Right renal pelvis (tissue), 4 donors: ENCODE measurements around the gene CRISP2. TPM values are rescaled to one million over a fixed set of nuclear protein-coding genes. Genes with fewer than 3 reads are reported as not detected.

Source experiments
- DNase-seq, 4 donors: peaks; one replicate each; pipeline ENCODE4 v3.0.0-alpha.2; 2013; ENCODE audit warnings: low read depth in 4 of 4, low spot score in 3 of 4, missing footprints in 1 of 4
- polyA plus RNA-seq, 4 donors: library from polyadenylated mRNA; unstranded; fragments of 120-200 nt; gene quantifications; one replicate each; pipeline ENCODE4 v1.2.1, GENCODE V29; 2013; ENCODE audit not compliant: insufficient read length in 4 of 4

Gene CRISP2
- polyA plus RNA-seq, 4 donors, result 0.04 to 0.21 (median 0.18) TPM

DNA sequence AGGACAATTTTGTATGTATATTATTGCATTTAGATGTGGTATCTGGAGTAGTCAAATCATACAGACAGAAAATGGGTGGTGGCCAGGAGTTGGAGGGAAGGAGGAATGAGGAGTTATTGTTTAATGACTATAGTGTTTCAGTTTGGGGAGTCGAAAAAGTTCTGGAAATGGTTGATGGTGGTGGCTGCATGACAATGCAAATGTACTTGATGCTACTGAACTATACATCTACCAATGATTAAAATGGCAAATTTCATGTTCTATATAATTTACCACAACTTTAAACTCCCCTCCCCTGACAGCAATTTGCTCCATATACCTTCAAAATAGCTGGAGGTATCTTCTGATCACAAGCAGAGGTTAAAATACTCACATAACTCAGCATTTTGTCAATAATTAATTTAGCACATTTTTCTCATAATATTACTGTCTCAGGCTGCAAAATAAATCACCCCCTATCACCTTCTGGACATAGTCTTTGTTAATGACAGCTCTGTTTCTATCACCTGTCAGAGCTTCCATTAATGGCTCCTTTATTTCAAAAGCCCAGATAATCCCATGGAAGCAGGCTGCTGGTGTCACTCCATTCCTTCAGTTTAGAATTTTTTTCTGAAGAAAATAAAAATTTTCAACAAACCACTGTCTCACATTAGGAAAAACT, 51.0 kb downstream of the CRISP2 start:
- DNase-seq, result no peak

- no peak for DNase-seq
Measured at GRCh38 chr6:49653942-49654341, 59.4 kb downstream of the CRISP2 start.

DNA sequence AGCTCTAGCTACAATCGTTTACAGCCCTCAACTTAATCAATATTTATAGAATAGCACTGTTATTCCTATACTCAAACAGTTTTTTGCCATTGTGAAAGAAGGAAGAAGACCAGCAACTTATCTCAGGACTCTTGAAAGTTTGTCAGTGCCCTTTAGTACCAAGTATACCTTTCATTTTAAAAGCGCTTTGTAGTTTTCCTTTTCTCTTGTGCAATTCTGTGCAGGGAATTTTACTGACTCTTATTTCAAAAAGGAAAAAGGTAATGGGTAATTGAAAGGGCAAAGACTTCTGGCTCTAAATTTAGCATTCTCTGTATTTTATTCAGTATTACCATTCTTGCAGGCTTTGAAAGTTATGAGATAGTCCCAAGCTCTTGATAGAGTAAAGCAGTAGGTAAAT, 59.9 kb downstream of the CRISP2 start:
- no peak for DNase-seq

DNA sequence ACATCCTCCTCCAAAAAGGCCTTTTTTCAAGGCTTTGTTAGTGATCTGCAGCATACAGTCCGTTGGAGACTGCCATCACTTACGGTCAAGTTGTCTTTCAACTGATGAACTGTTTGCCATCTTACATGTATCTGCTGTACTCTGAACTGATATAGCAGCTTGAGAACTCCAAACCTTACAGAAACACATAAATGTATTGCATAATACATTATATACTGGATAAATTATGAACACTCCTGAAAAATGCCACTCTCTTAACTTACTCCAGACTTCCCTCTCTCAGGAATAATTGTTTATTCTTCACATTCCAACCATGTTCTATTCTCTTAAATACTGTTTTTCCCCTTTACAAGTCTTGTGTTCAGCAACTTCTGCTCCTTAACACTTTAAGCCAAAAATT, 62.1 kb downstream of the CRISP2 start:
- no peak for DNase-seq

DNA sequence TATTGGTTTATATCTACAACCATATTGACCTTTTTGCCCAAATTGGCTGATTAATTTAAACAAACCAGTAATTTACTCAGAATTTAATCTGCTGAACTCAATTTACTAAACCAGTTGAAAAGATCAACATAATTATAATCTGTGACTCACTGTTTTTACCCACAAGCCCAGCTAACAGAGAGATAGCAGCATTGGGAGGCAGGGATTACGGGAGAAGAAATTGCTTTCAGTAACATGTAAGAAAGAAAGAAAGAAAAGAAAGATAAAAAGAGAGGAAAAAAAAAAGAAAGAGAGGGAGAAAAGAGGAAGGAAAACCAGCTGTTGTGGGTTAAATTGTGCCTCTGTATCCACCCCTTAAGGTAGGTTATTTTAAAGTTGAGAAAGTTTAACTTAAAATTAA, 63.4 kb downstream of the CRISP2 start:
- DNase-seq, result no peak

DNA sequence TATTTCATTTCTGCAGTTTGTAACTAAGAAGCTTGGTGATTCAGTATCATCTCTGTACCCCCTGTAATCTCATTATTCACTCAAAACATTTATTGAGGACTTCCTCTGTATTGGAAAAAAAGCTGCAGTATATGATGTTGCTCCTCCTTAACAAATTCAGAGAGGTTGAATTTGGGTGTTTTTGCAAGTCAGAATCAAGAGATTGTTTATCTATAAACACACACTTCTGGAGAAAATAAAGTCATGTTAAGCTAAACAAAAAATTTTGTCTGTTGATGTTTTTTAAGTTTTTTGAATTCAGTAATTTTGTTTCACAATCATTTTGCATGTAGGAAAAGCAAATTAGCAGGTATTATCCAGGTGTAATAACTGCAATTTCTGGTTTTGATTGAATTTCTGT, 65.3 kb downstream of the CRISP2 start:
- DNase-seq, result no peak

- no peak for DNase-seq
Measured at GRCh38 chr6:49647476-49647875, 65.9 kb downstream of the CRISP2 start.

DNA sequence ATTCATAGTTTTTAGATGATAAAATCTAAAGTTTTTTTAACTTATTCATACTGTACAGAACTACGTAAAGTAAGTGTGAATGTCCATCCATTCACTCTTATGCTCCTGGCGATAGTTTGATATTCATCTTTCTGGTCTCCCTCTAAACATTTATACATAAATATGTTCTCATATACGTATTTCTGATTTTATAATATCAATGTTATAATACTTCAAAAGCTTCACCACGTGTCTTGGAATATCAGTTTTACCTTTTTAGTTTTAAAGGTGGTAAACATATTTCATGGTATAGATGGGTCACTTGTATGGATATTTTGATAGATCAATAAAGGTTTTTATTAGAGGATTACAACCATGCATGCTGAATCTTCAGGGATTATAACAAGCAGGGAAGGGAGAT, 66.4 kb downstream of the CRISP2 start:
- DNase-seq, result no peak

- no peak for DNase-seq
Measured at GRCh38 chr6:49646130-49646824, 67.1 kb downstream of the CRISP2 start.

- DNase-seq, result no peak
Measured at GRCh38 chr6:49645139-49645538, 68.2 kb downstream of the CRISP2 start.

Other genes starting within 250 kb of the CRISP2 start
- not detected for gene GLYATL3, start 213.6 kb downstream of the CRISP2 start, polyA plus RNA-seq
- under 1 TPM; 0.53 to 0.90 (median 0.66) TPM for gene C6orf141, start 162.9 kb downstream of the CRISP2 start, polyA plus RNA-seq
- 1 to 10 TPM in 3 of 4 donors, under 1 TPM in 1; 0.86 to 1.3 (median 1.2) TPM for gene RHAG, start 76.7 kb downstream of the CRISP2 start, polyA plus RNA-seq
- gene CRISP3, start 30.8 kb upstream of the CRISP2 start, polyA plus RNA-seq, result under 1 TPM in 3 of 4 donors, not detected in 1; 0.08 to 0.42 (median 0.24) TPM
- not detected for gene PGK2, start 73.7 kb upstream of the CRISP2 start, polyA plus RNA-seq
- gene CRISP1, start 153.0 kb upstream of the CRISP2 start, polyA plus RNA-seq, result under 1 TPM in 1 of 4 donors, not detected in 3; 0.05 TPM